GM21526 (cell line): ENCODE results near the gene MOB3B.

Experiments used
- ATAC-seq: cut with Tn5 transposase; IDR thresholded peaks from one replicate; pipeline ENCODE4 v1.9.1; 2021; ENCODE audit warnings: moderate library complexity; ENCODE audit not compliant: unreplicated experiment, low FRiP score

The MOB3B gene

GRCh38 chr9:27308691-27309390 lies 220.8 kb downstream of the MOB3B start:
- no peak for ATAC-seq

- ATAC-seq, result no peak
Observed at GRCh38 chr9:27304521-27304920, 225.1 kb downstream of the MOB3B start.

GRCh38 chr9:27303219-27303618 lies 226.4 kb downstream of the MOB3B start:
- ATAC-seq, result no peak

- no peak for ATAC-seq
Observed at GRCh38 chr9:27297050-27297449, 232.6 kb downstream of the MOB3B start, which contains the start of gene EQTN. EQTN (minus strand) TSS chr9:27297150; CDS start chr9:27297055, 95 bp downstream.

GRCh38 chr9:27293996-27294395 lies 235.6 kb downstream of the MOB3B start:
- no peak for ATAC-seq

GRCh38 chr9:27292659-27293405 lies 236.8 kb downstream of the MOB3B start:
- no peak for ATAC-seq

GRCh38 chr9:27291292-27291691 lies 238.3 kb downstream of the MOB3B start:
- ATAC-seq, result no peak

- ATAC-seq, result no peak
Observed at GRCh38 chr9:27282269-27282668, 247.3 kb downstream of the MOB3B start.

- no peak for ATAC-seq
Observed at GRCh38 chr9:27280860-27281259, 248.8 kb downstream of the MOB3B start.

- no peak for ATAC-seq
Observed at GRCh38 chr9:27280249-27280648, 249.4 kb downstream of the MOB3B start.

GRCh38 chr9:27279611-27280010 lies 250.0 kb downstream of the MOB3B start:
- ATAC-seq, result no peak

GRCh38 chr9:27278374-27278773 lies 251.2 kb downstream of the MOB3B start:
- no peak for ATAC-seq

GRCh38 chr9:27276193-27277030 lies 253.2 kb downstream of the MOB3B start:
- ATAC-seq, result no peak
